Natural killer cell (primary cell): ENCODE data around the gene EBF4. TPM values are rescaled to one million over a fixed set of nuclear protein-coding genes. Genes with fewer than 3 reads are reported as not detected.

Experiments used
- ATAC-seq, 3 donors: fragments of 150-1000 bp in 2 of 3; fragments of 200-7000 bp in 1 of 3; cut with Tn5 transposase; 1 replicate in 1 of 3; 2 replicates in 2 of 3; pipeline ENCODE4 v1.10.0; 2021; ENCODE audit warnings: mild to moderate bottlenecking in 2 of 3, moderate library complexity in 2 of 3
- DNase-seq, 2 donors: peaks; one replicate each; pipeline versions ENCODE4 v3.0.0 to v3.0.0-alpha.2; 2013 to 2021; ENCODE audit warnings: mixed read lengths in 1 of 2
- H3K27ac ChIP-seq: one replicate; pipeline ENCODE4 v1.5.1; 2013; ENCODE audit warnings: mild to moderate bottlenecking, low read length
- H3K27me3 ChIP-seq: one replicate; pipeline ENCODE4 v1.6.1; 2013; ENCODE audit warnings: low read length; ENCODE audit not compliant: control insufficient read depth, insufficient read depth
- H3K36me3 ChIP-seq: one replicate; pipeline ENCODE4 v1.6.1; 2013; ENCODE audit warnings: low read length; ENCODE audit not compliant: control insufficient read depth, insufficient read depth
- H3K4me1 ChIP-seq: one replicate; pipeline ENCODE4 v1.6.1; 2013; ENCODE audit warnings: low read length; ENCODE audit not compliant: control insufficient read depth, insufficient read depth
- H3K4me3 ChIP-seq: one replicate; pipeline ENCODE4 v1.5.1; 2013; ENCODE audit warnings: low read length
- H3K9me3 ChIP-seq: one replicate; pipeline ENCODE4 v1.6.1; 2013; ENCODE audit warnings: low read length; ENCODE audit not compliant: control insufficient read depth, insufficient read depth
- H3K27ac Mint-ChIP-seq, 2 donors: one replicate each; pipeline ENCODE4 v1.8.0; 2022; ENCODE audit warnings: mild to moderate bottlenecking in 2 of 2, mixed read lengths in 2 of 2, moderate library complexity in 1 of 2
- H3K27me3 Mint-ChIP-seq, 2 donors: one replicate each; pipeline ENCODE4 v1.8.0; 2022; ENCODE audit warnings: low read depth in 2 of 2, mixed read lengths in 2 of 2
- H3K36me3 Mint-ChIP-seq: one replicate; pipeline ENCODE4 v1.8.0; 2022; ENCODE audit warnings: mixed read lengths
- H3K4me1 Mint-ChIP-seq, 2 donors: one replicate each; pipeline ENCODE4 v1.8.0; 2022; ENCODE audit warnings: mixed read lengths in 2 of 2
- H3K4me3 Mint-ChIP-seq: one replicate; pipeline ENCODE4 v1.8.0; 2022; ENCODE audit warnings: mild to moderate bottlenecking, moderate library complexity, mixed read lengths
- H3K9me3 Mint-ChIP-seq, 2 donors: one replicate each; pipeline ENCODE4 v1.8.0; 2022; ENCODE audit warnings: mixed read lengths in 2 of 2
- CTCF ChIP-seq: fragments of 200-600 bp; IDR thresholded peaks from one replicate; pipeline ENCODE4 v1.8.0; 2022; ENCODE audit warnings: antibody characterized with exemption
- WGBS: methylation state at CpG from one replicate; pipeline ENCODE4 v1.1.7; 2013; ENCODE audit warnings: missing lambda C conversion rate; ENCODE audit not compliant: insufficient coverage; 5-methylcytosine and 5-hydroxymethylcytosine counted together
- intact Hi-C: fragments of 100-400 bp; cut with micrococcal nuclease; formaldehyde crosslinking; loops from one replicate; pipeline ENCODE4 v1.14.2; 2022
- total RNA-seq, 4 donors: library from RNA; stranded (reverse); fragments of 120-200 nt in 1 of 4; gene quantifications; one replicate each; pipeline versions ENCODE4 v1.2.3 to v1.2.4, GENCODE V29; 2013 to 2022

Gene EBF4
- total RNA-seq, 3 donors from 2014 or later (not counting 1 experiment from before 2014, with no cell fraction given): 17.1 to 21.7 (median 20.4) TPM

DNA sequence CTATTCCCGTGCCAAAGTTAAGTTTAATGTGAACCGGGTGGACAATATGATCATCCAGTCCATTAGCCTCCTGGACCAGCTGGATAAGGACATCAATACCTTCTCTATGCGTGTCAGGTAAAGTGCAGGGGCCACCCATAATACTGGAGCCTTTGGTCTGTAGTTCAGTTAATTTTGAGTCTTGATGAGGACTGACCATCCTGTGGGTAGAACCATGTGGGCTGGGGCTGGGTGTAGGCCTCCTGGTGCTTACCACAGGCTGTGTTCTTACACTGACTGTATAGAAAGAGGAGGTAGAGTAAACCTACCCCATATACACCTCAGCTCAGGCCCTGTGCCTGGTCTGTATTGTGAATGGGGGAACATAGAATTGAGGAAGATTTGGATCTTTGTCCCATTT, 37.7 kb upstream of the EBF4 start:
- no peak for TF ChIP-seq CTCF
- H3K9me3 Mint-ChIP-seq: no peaks in the 10 kb centered on the region
- Histone ChIP-seq H3K9me3 (no peaks in the 10 kb centered on the region), H3K4me1 (peaks cover 24% of the 10 kb centered on the region), H3K27me3 (no peaks in the 10 kb centered on the region), H3K36me3 (peaks cover 57% of the 10 kb centered on the region), H3K27ac (no peak overlapping the region), H3K4me3 (no peak overlapping the region)
- peak overlapping the region; percentile 50 for H3K4me3 Mint-ChIP-seq
- WGBS: 89% methylated on average over 3 of the region's 3 CpGs
- H3K4me1 Mint-ChIP-seq: peaks cover 24 to 33% of the 10 kb centered on the region in 2 donors
- intact Hi-C loops: no loop called here
- DNase-seq: no peak
- peak overlapping the region; percentile 23 to 50 for H3K27ac Mint-ChIP-seq
- no peaks in the 10 kb centered on the region for H3K27me3 Mint-ChIP-seq
- peaks cover 20% of the 10 kb centered on the region for H3K36me3 Mint-ChIP-seq
- ATAC-seq: no peak

GRCh38 chr20:2655331-2656116, 37.1 kb upstream of the EBF4 start:
- Mint-ChIP-seq H3K36me3 (peaks cover 20% of the 10 kb centered on the region), H3K4me1 (peaks cover 24 to 33% of the 10 kb centered on the region in 2 donors)

GRCh38 chr20:2656471-2657117, 36.0 kb upstream of the EBF4 start:
- Histone ChIP-seq H3K4me1 (peaks cover 23% of the 10 kb centered on the region), H3K4me3 (no peak overlapping the region), H3K27ac (no peak overlapping the region), H3K27me3 (no peaks in the 10 kb centered on the region), H3K9me3 (no peaks in the 10 kb centered on the region), H3K36me3 (peaks cover 72% of the 10 kb centered on the region)
- Mint-ChIP-seq H3K36me3 (peaks cover 22% of the 10 kb centered on the region), H3K4me3 (no peak overlapping the region), H3K9me3 (no peaks in the 10 kb centered on the region), H3K27me3 (no peaks in the 10 kb centered on the region), H3K27ac (peak overlapping the region in 1 of 2 donors; percentile 10), H3K4me1 (peaks cover 25% of the 10 kb centered on the region in 2 donors)
- ATAC-seq (no peak), DNase-seq (no peak)
- intact Hi-C loops: no loop called here
- WGBS: 97% methylated on average over 12 of the region's 12 CpGs
- no peak for TF ChIP-seq CTCF

More at GRCh38 chr20:2655331-2656116, 37.1 kb upstream of the EBF4 start:
- Mint-ChIP-seq H3K4me3 (no peak overlapping the region), H3K27ac (peak overlapping the region; percentile 23 to 50), H3K9me3 (no peaks in the 10 kb centered on the region), H3K27me3 (no peaks in the 10 kb centered on the region)
- TF ChIP-seq CTCF: no peak
- H3K4me1 ChIP-seq: peaks cover 24% of the 10 kb centered on the region
- H3K9me3 ChIP-seq: no peaks in the 10 kb centered on the region
- WGBS: 94% methylated on average over 17 of the region's 17 CpGs
- peaks cover 64% of the 10 kb centered on the region for H3K36me3 ChIP-seq
- ATAC-seq (no peak), DNase-seq (no peak)
- intact Hi-C loops: no loop called here
- no peak overlapping the region for H3K27ac ChIP-seq
- no peaks in the 10 kb centered on the region for H3K27me3 ChIP-seq
- H3K4me3 ChIP-seq: no peak overlapping the region
